CD4-positive, alpha-beta T cell treated with Interferon gamma for 1 hour (primary cell): Measurements from ENCODE around the gene LAMA4.
A peak's percentile ranks its signal among the peaks of the same experiment; 100 is the strongest.

Experiments used
- DNase-seq: peaks from one replicate; pipeline ENCODE4 v3.0.0-alpha.2; 2020

The LAMA4 gene

DNA sequence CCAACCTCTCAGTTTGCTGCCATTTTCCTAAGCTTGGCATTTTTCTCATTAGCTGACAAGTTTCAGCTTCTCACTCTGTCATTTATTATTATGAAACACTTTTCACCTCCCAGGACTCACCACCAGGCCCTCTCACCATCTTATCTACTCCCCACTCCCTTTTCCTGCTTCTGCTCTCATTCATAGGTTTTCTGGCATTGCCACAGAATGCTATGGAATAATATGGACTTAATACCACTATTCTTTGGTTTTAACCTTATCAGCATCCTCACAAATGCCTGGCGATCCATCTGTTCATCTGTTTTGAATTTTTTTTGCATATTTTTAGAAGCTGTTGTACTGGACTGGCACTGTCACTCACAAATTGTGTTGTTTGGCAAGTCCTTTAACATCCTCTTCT, 16.4 kb upstream of the LAMA4 start:
- no peak for DNase-seq

DNA sequence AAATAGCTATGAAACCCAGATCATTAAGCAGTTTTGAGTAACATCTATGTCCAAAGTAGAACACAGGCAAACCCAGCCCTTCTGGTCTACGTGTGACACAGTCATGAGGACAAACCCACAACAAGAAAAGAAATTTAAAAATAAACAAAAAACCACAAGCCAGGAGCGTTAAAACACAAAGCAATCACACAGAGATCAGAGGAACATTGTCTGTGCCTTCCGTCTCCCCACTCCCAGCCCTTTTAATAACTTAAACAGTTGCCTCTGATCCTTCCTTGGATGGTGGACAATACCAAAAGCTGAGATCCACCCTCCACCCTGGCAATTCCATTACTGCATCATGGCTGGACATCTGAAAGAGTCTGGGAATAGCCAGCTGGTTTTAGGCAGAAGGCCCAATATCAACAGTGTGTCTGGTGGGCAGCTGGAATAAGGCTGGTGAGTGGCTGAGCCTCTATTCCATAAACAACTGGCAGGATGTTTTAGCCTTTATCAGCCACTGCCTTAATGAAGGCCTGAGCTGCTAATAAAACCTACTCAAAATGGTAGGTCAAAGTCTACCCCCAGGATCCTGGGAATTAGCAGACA, 15.7 kb upstream of the LAMA4 start:
- no peak for DNase-seq

DNA sequence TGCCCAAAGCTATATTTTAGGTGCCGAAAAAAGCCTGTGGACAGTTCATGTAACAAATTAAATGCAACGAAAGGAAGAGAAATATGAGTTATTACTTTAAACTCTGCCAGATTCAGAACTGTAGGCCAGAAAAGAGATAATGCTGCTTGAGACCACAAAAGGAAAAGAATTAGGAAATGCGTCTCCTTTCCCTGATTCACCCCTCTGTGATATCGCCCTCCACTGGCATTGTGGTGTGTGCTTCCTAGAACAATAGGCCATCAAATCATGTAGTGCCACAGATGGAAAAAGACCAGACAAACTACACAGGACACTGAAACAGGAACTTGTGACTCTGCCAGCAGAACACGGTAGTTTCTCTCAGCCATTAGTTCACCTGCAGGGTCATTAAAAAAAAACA, 14.7 kb upstream of the LAMA4 start:
- no peak for DNase-seq

DNA sequence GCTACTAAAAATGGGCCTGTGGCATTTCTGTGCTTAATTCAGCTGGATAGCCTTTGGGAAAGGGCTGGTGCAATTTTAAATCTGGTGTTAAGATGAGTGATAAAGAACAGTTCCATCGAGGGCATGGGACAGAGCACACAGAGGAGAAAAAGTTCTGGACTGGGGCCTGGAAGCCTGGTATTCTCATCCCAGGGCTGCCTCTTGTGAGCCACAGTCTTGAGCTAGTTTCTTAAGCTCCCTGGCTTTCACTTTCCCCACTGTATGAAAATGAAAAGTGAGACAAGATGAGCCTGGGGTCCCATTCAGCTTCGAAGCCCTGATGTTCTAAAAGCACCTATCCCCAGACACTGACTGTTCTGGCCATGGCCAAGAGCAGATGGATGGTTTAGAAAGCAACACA, 14.3 kb upstream of the LAMA4 start:
- DNase-seq: no peak

DNA sequence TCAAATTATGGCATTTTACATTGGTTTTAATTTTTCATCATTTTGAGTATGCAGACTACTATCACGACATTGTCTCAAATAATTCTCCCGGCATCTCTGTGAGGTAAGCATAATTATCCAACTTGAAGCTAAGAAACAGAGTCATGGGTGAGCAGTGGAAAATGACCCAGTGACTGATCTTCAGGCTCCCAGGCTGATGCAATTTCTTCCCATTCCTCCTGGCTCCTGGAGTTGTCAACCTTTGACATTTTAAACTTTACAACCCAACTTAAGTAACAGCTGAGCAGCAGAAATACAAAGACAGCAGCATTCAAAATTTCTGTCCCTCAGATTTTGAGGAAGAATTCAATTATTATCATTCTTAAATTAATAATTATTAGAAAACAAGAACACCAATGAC, 13.7 kb upstream of the LAMA4 start:
- no peak for DNase-seq

DNA sequence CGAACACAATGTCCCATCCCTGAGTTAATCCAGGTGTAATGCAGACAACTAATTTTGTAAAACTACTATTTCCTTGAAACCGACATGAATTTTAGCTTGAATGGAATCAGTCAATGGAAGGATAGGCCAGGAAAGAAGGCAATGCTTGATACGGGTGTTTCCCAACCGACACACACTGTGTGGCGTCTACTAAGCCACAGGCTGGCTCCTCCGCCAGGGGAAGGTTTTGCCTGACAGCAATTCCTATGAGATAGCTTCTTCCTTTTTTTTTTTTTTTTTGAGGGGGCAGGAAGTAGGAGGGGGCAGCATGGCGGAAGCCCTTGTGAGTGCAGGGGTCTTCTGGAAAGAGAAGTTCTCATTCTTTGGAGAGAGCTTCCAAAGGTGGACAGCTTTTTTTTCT, 12.0 kb upstream of the LAMA4 start:
- no peak for DNase-seq

DNA sequence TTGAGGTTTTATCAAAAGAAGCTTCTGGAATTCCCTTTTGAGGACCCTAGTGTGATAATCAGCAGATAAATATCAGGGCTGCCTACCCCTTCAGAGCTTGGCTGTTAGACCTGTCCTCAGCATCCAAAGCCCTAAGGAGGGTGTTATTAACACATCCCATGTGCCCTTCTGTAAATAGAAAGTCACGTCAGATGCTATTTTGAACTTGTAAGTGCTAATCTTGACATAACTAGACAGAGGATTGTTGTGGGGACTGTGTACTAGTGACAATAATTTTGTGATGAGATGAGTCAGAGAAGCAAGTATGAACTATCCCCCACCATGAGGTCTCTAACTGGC, 4.9 kb upstream of the LAMA4 start:
- DNase-seq: no peak

DNA sequence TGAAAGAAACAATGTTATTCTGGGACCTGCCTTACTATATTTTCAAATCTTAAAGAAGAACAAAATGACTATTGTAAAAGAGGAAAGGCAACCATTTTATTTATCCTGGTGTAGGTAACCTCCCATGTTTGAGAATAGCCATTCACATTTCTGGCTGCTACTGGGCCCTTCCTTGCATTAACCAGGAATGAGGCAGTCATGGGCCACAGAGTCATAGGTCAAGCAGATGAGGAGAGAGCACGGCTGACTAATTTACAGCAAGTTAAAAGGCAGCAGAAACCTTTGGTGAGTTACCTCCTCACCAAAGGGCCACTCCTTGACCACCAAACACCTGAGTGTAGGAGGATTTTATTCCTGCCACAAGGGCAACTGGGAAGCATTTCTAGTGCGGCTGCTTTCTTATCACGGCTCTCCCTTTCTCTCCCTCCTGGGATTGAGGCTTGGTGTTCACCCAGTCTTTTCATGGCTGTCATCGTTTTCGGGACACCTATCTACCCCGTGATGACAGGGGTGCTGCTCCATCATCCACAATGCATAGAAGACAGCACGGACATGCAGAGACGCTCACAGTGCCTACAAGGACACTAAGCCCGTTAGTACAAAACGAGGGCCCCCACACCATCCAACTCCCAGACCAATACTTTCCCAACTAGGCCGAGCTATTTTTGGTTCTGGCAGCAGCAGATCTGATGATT, 4.4 kb upstream of the LAMA4 start:
- no peak for DNase-seq

DNA sequence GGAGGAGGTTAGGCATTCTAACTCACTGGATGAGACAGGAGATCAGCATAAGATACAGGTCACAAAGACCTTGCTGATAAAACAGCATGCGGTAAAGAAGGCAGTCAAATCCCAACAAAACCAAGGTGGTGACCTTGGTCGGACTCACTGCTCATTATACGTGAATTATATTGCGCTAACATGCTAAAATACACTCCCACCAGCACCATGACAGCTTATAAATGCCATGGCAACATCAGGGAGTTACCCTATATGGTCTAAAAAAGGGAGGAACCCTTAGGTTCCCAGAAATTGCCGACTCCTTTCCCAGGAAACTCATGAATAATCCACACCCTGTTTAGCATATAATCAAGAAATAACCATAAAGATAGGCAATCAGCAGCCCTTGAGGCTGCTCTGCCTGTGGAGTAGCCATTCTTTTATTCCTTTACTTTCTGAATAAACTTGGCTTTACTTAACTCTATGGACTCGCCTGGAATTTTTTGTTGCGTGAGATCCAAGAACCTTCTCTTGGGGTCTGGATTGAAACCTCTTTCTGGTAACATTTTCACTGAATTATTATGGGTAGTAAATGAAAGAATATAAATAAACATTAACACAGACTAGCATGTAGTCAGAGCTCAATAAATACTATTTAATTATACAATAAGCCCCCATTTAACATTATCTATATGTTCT, 3.0 kb upstream of the LAMA4 start:
- no peak for DNase-seq

DNA sequence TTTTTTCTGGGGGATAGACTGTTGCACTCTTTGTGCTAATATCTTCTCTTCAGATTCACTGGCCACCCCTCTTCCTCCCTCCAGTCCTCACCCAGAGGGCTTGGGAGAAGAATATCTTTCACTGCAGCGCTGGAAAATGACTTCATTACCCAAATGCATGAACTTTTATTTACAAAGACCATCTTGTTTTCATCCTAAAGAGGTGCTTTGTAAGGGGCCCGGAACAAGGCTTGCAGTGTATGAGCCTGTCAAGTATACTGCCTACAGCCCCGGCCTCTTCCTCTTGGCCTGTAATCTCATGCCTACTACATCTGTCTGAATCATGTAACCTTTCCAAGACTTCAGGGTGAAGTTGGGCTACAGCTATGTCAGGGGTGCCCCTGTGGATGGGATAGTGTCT, 554 bp upstream of the LAMA4 start:
- no peak for DNase-seq

DNA sequence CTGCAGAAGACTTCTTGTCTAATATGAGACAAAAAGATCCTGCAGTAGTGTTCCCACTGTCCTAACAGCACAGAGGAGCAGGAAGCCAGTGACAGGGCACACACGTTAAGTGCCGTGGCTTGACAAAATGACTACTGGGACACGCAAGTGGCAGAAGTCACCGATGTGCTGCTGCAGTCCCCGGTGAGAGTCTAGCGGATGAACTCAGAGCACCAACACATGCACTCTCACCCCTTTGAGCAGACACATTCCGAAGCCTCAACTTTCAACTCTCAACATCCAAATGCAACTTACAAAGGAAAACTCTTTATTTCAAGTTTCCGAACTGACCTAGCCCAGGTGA, 898 bp downstream of the LAMA4 start:
- no peak for DNase-seq

DNA sequence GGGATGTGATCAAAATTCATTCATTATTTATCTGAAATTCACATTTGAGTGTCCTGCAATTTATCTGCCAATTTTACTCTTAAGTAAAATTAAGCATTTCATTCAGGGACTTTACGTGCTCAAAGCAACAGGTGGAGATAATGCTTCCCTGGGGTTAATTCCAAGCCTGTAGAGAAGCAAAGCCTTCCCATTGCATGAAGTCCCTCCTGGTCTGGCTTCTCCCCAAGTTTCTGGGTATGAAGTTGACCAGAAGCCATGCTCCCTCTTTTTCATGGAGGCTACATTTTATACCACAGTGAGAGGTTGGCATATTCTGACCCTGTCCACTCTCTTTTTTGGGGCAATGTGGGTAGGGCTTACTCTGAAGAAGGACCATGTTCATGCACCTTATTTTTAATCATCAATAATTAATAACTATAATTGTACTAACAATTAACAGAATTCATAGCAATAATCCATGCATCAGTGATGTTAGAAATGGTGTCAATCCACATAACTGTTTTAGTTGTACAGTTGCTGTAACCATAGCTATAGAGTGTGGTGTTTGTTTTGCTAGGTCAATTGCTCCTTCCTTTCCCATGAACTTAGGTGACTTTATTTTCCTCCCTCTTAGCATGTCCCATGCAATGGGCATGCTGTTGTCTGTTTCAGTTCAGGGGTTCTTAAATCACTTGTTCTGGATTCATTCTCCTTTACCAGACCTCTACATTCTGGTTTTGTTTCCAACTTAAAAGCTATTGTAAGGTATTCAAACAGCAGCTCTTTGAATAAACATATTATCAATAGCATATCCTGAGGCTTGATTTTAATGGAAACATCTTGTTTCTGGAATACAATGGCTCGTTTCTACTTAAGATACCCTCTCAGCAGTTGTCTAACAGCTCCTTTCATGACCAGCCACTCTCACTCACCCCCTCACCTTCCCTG, 1.5 kb downstream of the LAMA4 start:
- DNase-seq: no peak

DNA sequence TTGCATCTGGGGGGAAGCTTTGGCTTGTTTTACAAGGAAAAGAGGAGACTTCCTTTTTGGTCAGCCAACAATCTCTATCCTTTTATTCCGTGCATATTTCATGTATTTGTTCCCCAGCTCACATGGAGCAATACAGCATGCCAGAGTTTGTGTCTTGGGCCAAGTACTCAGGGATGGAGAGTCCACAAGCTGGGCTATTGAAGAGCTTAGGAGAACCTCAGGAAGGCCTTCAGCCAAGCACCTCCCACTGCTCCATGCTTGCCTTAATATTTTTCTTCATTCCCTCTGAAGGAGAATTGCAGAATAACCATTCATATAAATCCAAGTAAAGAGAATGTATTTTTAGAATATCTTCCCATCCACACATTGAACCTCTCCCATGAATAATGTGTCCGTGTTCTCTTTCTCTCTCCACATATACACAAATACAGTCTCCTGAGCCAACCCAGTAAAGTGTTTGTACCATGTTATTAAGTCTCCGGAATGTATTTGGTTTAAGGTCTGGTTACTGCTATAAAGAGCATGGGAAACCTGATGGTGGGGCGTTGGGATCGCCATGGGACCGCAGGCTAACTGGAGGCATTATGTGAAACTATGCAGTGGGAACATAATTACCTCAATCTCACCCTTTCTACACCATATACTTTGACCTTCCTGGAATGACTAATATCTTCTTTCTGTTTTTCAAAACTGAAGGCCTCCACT, 3.0 kb downstream of the LAMA4 start:
- DNase-seq: no peak

DNA sequence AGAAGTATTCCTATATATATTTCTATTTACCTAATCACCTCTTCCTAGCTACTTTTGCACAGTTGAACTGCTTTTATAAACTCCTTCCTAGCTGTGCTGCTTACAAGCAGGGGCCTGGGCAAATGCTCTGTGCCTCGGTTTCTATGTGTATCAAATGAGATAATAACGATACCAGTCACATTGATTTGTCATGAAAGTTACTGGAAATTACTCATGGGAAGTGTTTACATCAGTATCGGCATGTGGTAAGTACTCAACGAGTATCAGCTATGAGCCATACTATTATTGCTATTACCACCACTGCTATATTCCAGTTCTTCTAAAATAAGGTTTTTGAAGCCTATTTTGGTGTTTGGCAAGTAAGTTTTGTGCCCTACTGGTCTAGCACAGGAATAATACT, 4.9 kb downstream of the LAMA4 start:
- DNase-seq: no peak

DNA sequence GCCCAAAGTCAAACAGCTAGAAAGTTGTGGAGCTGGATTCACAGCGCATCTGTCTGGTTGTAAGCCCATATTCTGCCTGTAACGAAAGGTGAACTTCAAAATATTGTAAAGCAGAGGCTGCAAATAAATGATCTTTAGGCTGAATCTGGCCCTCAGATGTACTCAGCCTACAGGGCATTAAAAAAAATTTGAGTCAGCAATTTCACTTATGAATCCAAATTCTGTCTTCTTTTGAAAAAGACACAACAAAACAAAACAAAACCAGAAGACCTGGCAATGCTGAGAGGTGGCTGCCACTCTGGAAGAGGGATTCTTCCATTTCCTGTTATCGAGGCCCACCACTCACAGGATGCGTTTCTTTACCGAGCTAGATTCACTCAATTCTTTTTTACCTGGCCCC, 7.1 kb downstream of the LAMA4 start:
- DNase-seq: no peak

DNA sequence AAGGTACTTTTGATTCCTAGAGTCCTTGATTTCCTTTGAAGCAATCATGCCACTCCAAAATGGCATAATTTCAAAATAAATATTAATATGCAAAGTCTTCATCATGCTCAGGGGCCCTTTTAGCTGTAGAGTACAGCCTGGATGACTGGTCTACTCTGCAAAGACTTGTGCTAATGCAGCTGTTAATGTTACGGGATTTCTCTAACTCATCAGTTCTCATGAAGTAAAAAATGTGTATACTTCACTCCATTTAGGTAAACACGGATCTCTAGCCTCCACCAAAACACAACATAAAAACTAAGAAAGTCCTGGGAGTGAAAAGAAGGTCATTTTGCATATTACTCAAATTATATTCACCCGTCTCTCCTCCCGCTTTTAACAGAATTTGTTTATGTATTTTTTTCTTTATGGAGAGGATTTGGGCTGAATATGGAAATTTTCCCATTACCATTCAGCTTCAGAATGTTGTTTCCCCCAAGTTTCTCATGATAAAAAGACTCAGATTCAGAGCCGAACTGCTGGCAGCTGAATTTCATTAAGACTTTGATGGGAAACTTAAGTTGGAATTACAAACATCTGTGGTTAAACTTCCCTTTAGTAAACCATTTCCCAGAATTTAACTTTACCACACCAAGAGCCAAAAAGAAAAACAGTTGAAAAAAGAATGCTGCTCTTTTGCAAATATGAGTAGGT, 8.7 kb downstream of the LAMA4 start:
- DNase-seq: no peak

DNA sequence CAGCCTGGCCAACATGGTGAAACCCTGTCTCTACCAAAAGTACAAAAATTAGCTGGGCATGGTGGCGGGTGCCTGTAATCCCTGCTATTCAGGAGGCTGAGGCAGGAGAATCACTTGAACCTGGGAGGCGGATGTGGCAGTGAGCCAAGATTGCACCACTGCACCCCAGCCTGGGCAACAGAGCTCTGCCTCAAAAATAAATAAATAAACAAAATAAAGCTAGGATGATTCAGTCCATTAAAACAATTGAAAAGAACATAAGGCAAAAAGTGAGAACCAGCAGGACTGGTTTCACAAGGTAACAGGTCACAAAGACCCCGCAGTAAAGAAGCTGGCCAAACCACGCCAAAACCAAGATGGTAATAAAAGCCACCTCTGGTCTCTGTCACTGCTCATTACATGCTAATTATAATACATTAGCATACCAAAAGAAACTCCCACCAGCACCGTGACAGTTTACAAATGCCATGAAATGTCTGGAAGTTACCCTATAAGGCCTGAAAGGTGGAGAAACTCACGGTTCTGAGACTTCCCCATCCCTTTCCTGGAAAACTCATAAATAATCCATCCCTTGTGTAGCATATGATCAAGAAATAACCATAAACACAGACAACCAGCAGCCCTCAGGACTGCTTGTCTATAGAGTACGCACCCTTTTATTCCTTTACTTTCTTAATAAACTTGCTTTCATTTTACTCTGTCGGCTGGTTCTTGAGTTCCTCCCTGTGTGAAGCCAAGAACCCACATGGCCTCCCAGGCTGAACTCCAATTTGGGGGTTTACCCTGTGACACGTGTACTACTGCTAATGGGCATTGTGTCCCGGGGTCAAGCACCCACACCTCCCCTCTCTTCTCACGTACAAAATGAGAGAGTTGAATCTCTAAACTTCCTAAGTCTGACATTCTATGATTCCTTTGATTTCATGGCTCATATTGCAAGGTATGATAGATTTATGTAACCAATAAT, 10.2 kb downstream of the LAMA4 start:
- no peak for DNase-seq

DNA sequence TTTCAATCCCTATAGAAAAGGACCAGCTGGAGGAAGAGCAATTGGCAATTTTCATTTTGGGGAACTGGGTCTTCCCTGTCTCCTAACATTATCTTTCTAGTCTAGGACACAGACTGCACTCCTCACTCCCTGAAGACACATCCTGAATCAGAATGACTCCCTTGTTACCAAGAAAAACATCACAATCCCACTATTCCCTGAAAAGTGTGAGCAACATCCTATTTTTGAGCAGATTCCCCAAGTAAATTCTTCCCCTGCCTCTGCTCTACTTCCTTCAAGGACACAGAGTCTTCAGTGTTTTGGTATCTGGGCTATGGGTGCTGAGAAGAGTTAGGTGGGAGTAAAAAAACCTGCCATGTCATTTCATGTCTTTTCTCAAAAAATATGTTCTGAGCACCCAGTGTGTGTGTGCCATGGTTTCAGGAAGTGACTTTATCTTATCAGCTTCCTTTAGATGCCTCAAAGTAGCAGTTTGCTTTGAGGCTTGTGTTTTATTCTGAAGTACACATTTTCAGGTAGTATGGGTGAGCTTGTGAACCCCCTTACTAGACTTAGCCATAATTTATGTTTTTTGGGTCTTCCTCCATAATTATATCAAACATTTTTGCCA, 12.4 kb downstream of the LAMA4 start:
- no peak for DNase-seq

DNA sequence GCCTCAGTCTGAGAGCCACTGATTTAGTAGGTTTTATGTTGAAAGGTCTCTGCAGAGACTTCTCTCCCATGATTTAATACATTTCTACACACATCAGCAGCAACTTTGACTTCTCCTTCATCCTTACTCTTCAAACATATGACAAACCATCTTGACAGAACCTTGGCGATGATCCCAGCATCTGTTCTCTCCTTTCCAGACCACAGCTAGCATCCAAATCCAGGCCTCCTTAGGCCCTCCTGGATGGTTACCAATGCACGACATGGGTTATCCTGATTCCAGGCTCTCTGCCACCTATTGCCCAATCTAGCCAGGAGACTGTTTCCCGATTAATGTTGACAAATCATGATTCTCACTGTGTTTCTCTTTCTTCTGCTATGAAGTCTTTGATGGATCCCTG, 16.8 kb downstream of the LAMA4 start:
- DNase-seq: no peak

DNA sequence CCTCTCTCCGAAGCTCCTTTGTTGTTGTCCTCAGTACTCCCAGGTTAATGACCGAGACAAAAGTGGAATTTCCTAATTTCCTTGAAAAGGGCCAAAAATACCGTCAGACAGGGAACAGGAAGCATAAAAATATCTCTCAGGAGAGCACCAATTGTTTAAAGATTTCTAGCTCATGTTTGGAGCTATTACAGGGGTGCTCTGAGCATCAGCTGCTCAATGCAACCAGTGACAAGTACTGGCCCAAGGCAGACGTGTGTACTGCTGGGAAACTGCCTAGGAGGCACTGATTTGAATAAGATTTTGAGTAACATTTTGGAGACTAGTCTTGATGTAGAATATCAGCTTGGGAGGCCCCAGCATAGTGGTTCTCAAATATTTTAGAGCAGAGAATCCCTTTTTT, 17.3 kb downstream of the LAMA4 start:
- no peak for DNase-seq

DNA sequence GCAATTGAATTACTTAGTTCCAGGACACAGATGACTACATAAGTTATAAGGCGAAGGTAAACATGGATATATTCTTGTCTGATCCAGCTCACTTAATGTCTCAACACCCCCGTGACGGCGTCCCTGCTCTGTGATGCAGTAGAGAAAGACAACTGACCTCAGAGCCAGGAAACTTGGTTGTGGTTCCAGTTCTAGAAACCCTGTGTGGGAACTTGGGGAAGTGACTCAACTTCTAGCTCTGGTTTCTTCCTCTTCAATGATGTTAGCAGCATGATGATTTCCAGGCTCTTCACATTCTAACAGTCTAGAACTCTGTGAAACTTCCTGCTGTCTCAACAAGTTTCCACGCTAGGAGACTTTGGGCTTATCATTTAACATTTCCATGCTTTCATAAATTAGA, 18.4 kb downstream of the LAMA4 start:
- DNase-seq: peak; percentile 8
